Measurements from ENCODE around the gene ZMYND11.
A peak's percentile ranks its signal among the peaks of the same experiment; 100 is the strongest.

The ZMYND11 gene

DNA sequence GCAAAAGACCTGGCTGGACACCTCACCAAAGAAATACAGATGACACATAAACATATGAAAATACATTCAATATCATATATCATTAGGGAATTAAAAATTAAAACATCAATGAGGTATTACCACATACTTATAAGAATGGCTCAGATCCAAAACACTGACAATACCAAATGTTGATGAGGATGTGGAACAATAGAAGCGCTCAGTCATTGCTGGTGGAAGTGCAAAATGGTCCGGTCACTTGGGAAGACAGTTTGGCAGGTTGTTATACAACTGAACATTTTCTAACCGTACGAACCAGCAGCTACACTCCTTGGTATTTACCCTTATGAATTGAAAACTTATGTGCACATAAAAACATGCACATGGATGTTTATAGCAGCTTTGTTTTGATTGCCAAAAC lies 38.5 kb downstream of the ZMYND11 start:
- no peak overlapping the region for H3K4me3 ChIP-seq (ENCODE audit: low read depth, low read length)
- in situ Hi-C loops (cut with HindIII; ENCODE audit: low sequenced_read_pairs), result no loop called here
- TF ChIP-seq CTCF (IDR thresholded peaks at IDR 0.05; ENCODE audit: low read depth, low read length, missing control alignments), result no peak
- DNase-seq (ENCODE audit: low read depth), result no peak

- no peak overlapping the region for H3K4me3 ChIP-seq (ENCODE audit: low read depth, low read length)
- in situ Hi-C loops (cut with HindIII; ENCODE audit: low sequenced_read_pairs), result no loop called here
- no peak for TF ChIP-seq CTCF (IDR thresholded peaks at IDR 0.05; ENCODE audit: low read depth, low read length, missing control alignments)
- no peak for DNase-seq (ENCODE audit: low read depth)
Observed at GRCh38 chr10:176677-177076, 41.4 kb downstream of the ZMYND11 start.

DNA sequence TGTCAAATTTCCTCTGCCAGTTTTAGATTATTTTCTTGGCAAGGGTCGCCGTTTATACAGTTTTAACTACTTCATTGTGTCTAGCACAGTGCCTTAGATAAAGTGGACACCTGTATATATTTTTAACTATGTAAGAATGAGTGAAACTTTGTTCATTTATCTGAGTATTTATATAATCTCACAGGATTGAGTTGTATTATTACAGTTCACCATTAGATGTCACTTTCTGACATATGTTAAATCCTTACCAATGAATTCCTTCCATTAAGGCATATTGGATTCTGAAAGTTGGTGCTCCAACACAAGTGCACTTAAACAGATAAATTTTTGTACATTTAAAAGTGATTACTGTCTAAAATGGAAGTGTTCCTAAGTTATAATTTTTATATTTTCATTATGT lies 43.0 kb downstream of the ZMYND11 start:
- peak; percentile 26 for DNase-seq (ENCODE audit: low read depth)
- peak; percentile 7 for TF ChIP-seq CTCF (IDR thresholded peaks at IDR 0.05; ENCODE audit: low read depth, low read length, missing control alignments)
- in situ Hi-C loops (cut with HindIII; ENCODE audit: low sequenced_read_pairs), result no loop called here
- no peak overlapping the region for H3K4me3 ChIP-seq (ENCODE audit: low read depth, low read length)

DNA sequence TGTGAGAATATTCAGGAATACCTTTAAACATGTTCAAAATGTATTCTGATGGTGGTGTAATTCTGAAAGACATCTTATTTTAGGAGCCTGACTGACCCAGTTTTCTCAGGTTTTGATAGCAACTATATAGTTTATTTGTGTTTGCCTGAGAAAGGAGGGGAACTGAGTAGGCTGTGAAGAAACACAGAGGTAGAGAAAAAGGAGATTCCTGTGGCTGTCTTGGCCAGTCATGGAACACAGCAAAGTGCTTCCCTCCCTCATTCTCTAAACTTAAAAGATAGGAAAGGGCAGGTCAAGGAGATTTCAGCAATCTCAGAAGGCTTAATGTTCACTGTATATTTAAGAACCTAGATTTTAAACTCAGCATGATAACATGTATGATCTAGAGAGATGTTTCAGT lies 43.5 kb downstream of the ZMYND11 start:
- in situ Hi-C loops (cut with HindIII; ENCODE audit: low sequenced_read_pairs), result no loop called here
- H3K4me3 ChIP-seq (ENCODE audit: low read depth, low read length), result no peak overlapping the region
- no peak for TF ChIP-seq CTCF (IDR thresholded peaks at IDR 0.05; ENCODE audit: low read depth, low read length, missing control alignments)
- DNase-seq (ENCODE audit: low read depth), result no peak

DNA sequence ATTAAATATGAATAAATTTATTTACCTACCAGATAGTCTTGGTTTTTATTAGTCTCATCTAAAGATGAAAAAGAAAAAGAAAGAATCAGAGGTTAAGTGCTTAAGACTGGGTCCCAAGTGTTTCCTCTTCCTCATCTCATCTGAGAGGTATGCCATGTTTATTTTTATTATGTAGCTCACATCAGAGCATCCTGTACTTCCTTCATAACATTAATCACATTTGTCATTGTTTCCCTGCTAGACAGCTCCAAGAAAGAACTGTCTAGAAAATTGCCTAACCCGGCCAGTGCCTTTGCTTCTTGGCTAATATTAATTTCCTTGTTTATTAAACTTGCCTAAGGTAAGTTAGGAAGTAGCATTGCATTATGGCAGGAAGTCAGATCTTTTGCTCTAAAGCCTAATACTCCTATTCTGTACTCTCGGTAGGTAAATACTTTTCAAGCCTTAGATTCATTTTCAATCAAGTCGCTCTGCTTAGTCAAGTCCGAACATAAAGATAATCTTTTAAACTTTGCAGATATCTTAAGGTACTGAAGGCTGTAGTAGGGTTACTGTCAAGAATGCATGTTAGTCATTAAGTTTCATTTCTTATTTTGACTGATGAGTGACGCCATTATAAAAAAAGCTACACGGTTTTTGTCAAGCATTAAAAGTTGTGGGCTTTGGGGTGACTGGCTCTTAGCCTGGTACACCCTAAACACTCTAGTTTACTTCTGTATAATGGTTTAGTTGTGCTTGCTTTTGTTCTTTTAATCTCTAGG lies 47.4 kb downstream of the ZMYND11 start:
- in situ Hi-C loops (cut with HindIII; ENCODE audit: low sequenced_read_pairs), result no loop called here
- no peak for DNase-seq (ENCODE audit: low read depth)
- H3K4me3 ChIP-seq (ENCODE audit: low read depth, low read length), result no peak overlapping the region
- no peak for TF ChIP-seq CTCF (IDR thresholded peaks at IDR 0.05; ENCODE audit: low read depth, low read length, missing control alignments)

DNA sequence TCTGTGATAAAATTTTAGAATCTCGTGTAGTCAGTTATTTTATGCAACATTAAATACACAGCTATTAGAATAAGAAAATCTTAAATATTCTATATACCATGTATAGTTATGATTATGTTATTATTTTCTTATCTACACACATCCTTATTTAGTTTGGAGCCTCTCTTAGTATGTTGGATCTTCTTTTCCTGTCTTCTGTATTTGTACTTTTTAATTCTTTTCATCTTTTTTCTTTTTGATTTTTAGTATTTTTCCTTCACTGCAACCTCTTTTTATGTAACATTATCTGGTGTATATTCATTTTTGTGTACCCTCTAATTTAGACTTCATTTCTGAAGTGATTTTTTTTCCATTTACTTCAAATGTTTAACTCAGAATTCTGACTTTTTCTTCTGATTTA lies 48.9 kb downstream of the ZMYND11 start:
- H3K4me3 ChIP-seq (ENCODE audit: low read depth, low read length), result no peak overlapping the region
- DNase-seq (ENCODE audit: low read depth), result no peak
- in situ Hi-C loops (cut with HindIII; ENCODE audit: low sequenced_read_pairs), result no loop called here
- TF ChIP-seq CTCF (IDR thresholded peaks at IDR 0.05; ENCODE audit: low read depth, low read length, missing control alignments), result no peak

Data from astrocyte of the cerebellum (primary cell).